A673 (cell line): ENCODE results near the gene PRSS3.
"Not testable (repeated sequence)": the region's sequence is repeated elsewhere in the genome, so short reads cannot be mapped to it uniquely, and the experiment has no call there.

Source experiments
- CTCF ChIP-seq: fragments of 300-800, 200-600 bp; sonication (generic); conservative IDR thresholded peaks from 2 replicates; pipeline ENCODE4 v1.5.1; 2017; ENCODE audit warnings: low read depth, mild to moderate bottlenecking, antibody characterized with exemption, low read length, moderate library complexity, mixed read lengths
- EZH2 ChIP-seq: fragments of 200-600 bp; sonication (generic); IDR thresholded peaks from 2 replicates; pipeline ENCODE4 v1.6.1; 2017; ENCODE audit warnings: borderline replicate concordance, low read depth, mild to moderate bottlenecking, mixed read lengths, antibody characterized with exemption, low read length; ENCODE audit not compliant: poor library complexity, severe bottlenecking

- TF ChIP-seq CTCF, EZH2: not testable (repeated sequence)
Observed at GRCh38 chr9:33807156-33807555, 11.8 kb downstream of the PRSS3 start.
